H1 (cell line): ENCODE data around the gene AGPAT3. TPM values are rescaled to one million over a fixed set of nuclear protein-coding genes. Genes with fewer than 3 reads are reported as not detected.
A peak's percentile ranks its signal among the peaks of the same experiment; 100 is the strongest.

Experiments
- CTCF ChIA-PET: fragments of 300-600 bp; sonication (Branson Sonifier 250); formaldehyde crosslinking; loops from one replicate; lab custom pipeline; 2021; ENCODE audit not compliant: partially characterized antibody; lab: Charles Lee
- POLR2A ChIA-PET: fragments of 300-600 bp; sonication (Branson Sonifier 250); formaldehyde crosslinking; loops from one replicate; lab custom pipeline; 2021; ENCODE audit warnings: inconsistent platforms; ENCODE audit not compliant: partially characterized antibody; lab: Charles Lee
- DNase-seq, 2 experiments: peaks; one replicate each; pipeline versions ENCODE4 v3.0.0 to v3.0.0-alpha.2; 2010 to 2022; ENCODE audit warnings: low spot score in 2 of 2, low read depth in 1 of 2, mixed read lengths in 1 of 2
- FAIRE-seq: peaks from 2 replicates; lab custom pipeline; 2011; peaks lifted over from hg19 to GRCh38; lab: Jason Lieb, UNC
- H2AFZ ChIP-seq: 2 replicates; pipeline ENCODE4 v1.8.1; 2012; ENCODE audit warnings: low read length, inconsistent platforms
- H2AK5ac ChIP-seq: 2 replicates; pipeline ENCODE4 v1.6.1; 2013; ENCODE audit warnings: low read depth, low read length
- H2BK120ac ChIP-seq: replicated peaks from 2 replicates; pipeline ENCODE3; 2013; ENCODE audit warnings: low read depth, low read length, inconsistent platforms
- H2BK12ac ChIP-seq: 2 replicates; pipeline ENCODE4 v1.6.1; 2013; ENCODE audit warnings: low read depth, low read length
- H2BK15ac ChIP-seq: 2 replicates; pipeline ENCODE4 v1.6.1; 2013; ENCODE audit warnings: low read length
- H2BK20ac ChIP-seq: 2 replicates; pipeline ENCODE4 v1.6.1; 2013; ENCODE audit warnings: low read length
- H2BK5ac ChIP-seq: 2 replicates; pipeline ENCODE4 v1.6.1; 2013; ENCODE audit warnings: low read depth, low read length
- H3K14ac ChIP-seq: 2 replicates; pipeline ENCODE4 v1.6.1; 2013; ENCODE audit warnings: inconsistent platforms; ENCODE audit not compliant: insufficient read length
- H3K18ac ChIP-seq: 2 replicates; pipeline ENCODE4 v1.6.1; 2013; ENCODE audit warnings: low read length; ENCODE audit errors: extremely low read depth
- H3K23ac ChIP-seq: 2 replicates; pipeline ENCODE4 v1.6.1; 2013; ENCODE audit warnings: inconsistent platforms; ENCODE audit not compliant: insufficient read length
- H3K23me2 ChIP-seq: 2 replicates; pipeline ENCODE4 v1.6.1; 2013; ENCODE audit warnings: low read depth, low read length
- H3K27ac ChIP-seq: 2 replicates; pipeline ENCODE4 v1.6.1; 2011; ENCODE audit warnings: low read depth, low read length, inconsistent platforms
- H3K27me3 ChIP-seq, 4 experiments: replicated peaks in 1 of 4; 1 replicate in 1 of 4; 2 replicates in 3 of 4; pipeline versions ENCODE4 v1.6.1 to v1.8.1; 2011 to 2013; ENCODE audit warnings: low read length in 3 of 4, mild to moderate bottlenecking in 3 of 4, inconsistent platforms in 2 of 4, mixed read lengths in 2 of 4, moderate library complexity in 1 of 4; ENCODE audit not compliant: control insufficient read depth in 3 of 4, insufficient read depth in 3 of 4; ENCODE audit errors: extremely low read depth in 1 of 4
- H3K36me3 ChIP-seq, 4 experiments: 2 replicates each; pipeline versions ENCODE4 v1.6.1 to v1.8.1; 2011 to 2013; ENCODE audit warnings: mild to moderate bottlenecking in 4 of 4, low read length in 3 of 4, moderate library complexity in 2 of 4, control low read depth in 1 of 4, inconsistent platforms in 1 of 4; ENCODE audit not compliant: insufficient read depth in 4 of 4, control insufficient read depth in 2 of 4
- H3K4ac ChIP-seq: replicated peaks from 2 replicates; pipeline ENCODE3; 2013; ENCODE audit warnings: low read length, low read depth, mixed read lengths, inconsistent platforms; ENCODE audit not compliant: insufficient read length
- H3K4me1 ChIP-seq, 4 experiments: replicated peaks in 1 of 4; 1 replicate in 1 of 4; 2 replicates in 3 of 4; pipeline versions ENCODE4 v1.6.1 to v1.8.1; 2011 to 2013; ENCODE audit warnings: low read length in 3 of 4, inconsistent platforms in 2 of 4, mixed read lengths in 1 of 4; ENCODE audit not compliant: insufficient read depth in 4 of 4, control insufficient read depth in 3 of 4
- H3K4me2 ChIP-seq, 2 experiments: 2 replicates each; pipeline versions ENCODE4 v1.6.1 to v1.8.1; 2011 to 2013; ENCODE audit warnings: low read depth in 2 of 2, low read length in 2 of 2, control low read depth in 1 of 2, inconsistent platforms in 1 of 2, mild to moderate bottlenecking in 1 of 2; ENCODE audit not compliant: insufficient read depth in 1 of 2
- H3K4me3 ChIP-seq, 4 experiments: fragments of 200-600, 300-600 bp in 1 of 4; sonication (generic), shearing (Covaris generic), sonication (Bioruptor Twin) in 1 of 4; 2 replicates each; pipeline versions ENCODE4 v1.5.1 to v1.8.1; 2011 to 2016; ENCODE audit warnings: low read length in 4 of 4, low read depth in 3 of 4, control low read depth in 2 of 4, inconsistent platforms in 2 of 4, mild to moderate bottlenecking in 2 of 4, mixed read lengths in 1 of 4, moderate library complexity in 1 of 4; ENCODE audit not compliant: insufficient read depth in 2 of 4; ENCODE audit errors: extremely low read depth in 1 of 4
- H3K56ac ChIP-seq: replicated peaks from 2 replicates; pipeline ENCODE3; 2013; ENCODE audit warnings: low read depth, mild to moderate bottlenecking, mixed read lengths, low read length, inconsistent platforms; ENCODE audit not compliant: insufficient read length
- H3K79me1 ChIP-seq: 2 replicates; pipeline ENCODE4 v1.6.1; 2013; ENCODE audit warnings: low read depth, low read length, control low read depth
- H3K79me2 ChIP-seq, 2 experiments: 2 replicates each; pipeline versions ENCODE4 v1.6.1 to v1.8.1; 2012 to 2013; ENCODE audit warnings: low read length in 2 of 2, mild to moderate bottlenecking in 2 of 2, inconsistent platforms in 1 of 2; ENCODE audit not compliant: insufficient read depth in 2 of 2, control insufficient read depth in 1 of 2
- H3K9ac ChIP-seq, 4 experiments: replicated peaks in 1 of 4; 1 replicate in 1 of 4; 2 replicates in 3 of 4; pipeline versions ENCODE4 v1.6.1 to v1.8.1; 2011 to 2013; ENCODE audit warnings: low read depth in 3 of 4, low read length in 3 of 4, control low read depth in 2 of 4, mild to moderate bottlenecking in 2 of 4, moderate library complexity in 2 of 4, inconsistent platforms in 1 of 4; ENCODE audit errors: extremely low read depth in 1 of 4
- H3K9me3 ChIP-seq, 2 experiments: 2 replicates each; pipeline versions ENCODE4 v1.6.1 to v1.8.1; 2012 to 2013; ENCODE audit warnings: mild to moderate bottlenecking in 2 of 2, moderate library complexity in 2 of 2, control low read depth in 1 of 2, inconsistent platforms in 1 of 2, low read depth in 1 of 2, low read length in 1 of 2, mixed read lengths in 1 of 2; ENCODE audit not compliant: insufficient read depth in 2 of 2
- H4K20me1 ChIP-seq, 2 experiments: replicated peaks in 1 of 2; 2 replicates each; pipeline versions ENCODE3 to v1.8.1; 2011 to 2013; ENCODE audit warnings: inconsistent platforms in 2 of 2, low read length in 2 of 2, mild to moderate bottlenecking in 1 of 2; ENCODE audit not compliant: insufficient read depth in 2 of 2, control insufficient read depth in 1 of 2
- H4K5ac ChIP-seq: 2 replicates; pipeline ENCODE4 v1.6.1; 2013; ENCODE audit warnings: low read length, low read depth, mixed read lengths, inconsistent platforms; ENCODE audit not compliant: insufficient read length
- H4K8ac ChIP-seq: 2 replicates; pipeline ENCODE4 v1.8.0; 2013; ENCODE audit warnings: mild to moderate bottlenecking, moderate library complexity, low read length, inconsistent platforms; ENCODE audit not compliant: insufficient read depth; ENCODE audit errors: extremely low read depth
- H4K91ac ChIP-seq: replicated peaks from 2 replicates; pipeline ENCODE3; 2013; ENCODE audit warnings: low read length, mixed read lengths, inconsistent platforms; ENCODE audit not compliant: insufficient read length
- CREB1 ChIP-seq: IDR thresholded peaks from 2 replicates; pipeline ENCODE4 v1.6.1; 2012; ENCODE audit warnings: inconsistent platforms
- JUN ChIP-seq: IDR thresholded peaks from 2 replicates; pipeline ENCODE4 v1.6.1; 2011; ENCODE audit warnings: low read depth, mild to moderate bottlenecking, improper control_type of control experiment, low read length
- KDM5A ChIP-seq: fragments of 200-600 bp; IDR thresholded peaks from 2 replicates; pipeline ENCODE4 v1.7.1; 2012; ENCODE audit warnings: mild to moderate bottlenecking, low read length, inconsistent platforms, mixed read lengths
- MAX ChIP-seq: IDR thresholded peaks from 2 replicates; pipeline ENCODE4 v1.6.1; 2012; ENCODE audit warnings: inconsistent platforms
- SP4 ChIP-seq: IDR thresholded peaks from 2 replicates; pipeline ENCODE4 v1.6.1; 2012; ENCODE audit warnings: low read length, inconsistent platforms
- WGBS, 2 experiments: shearing (Covaris generic) in 1 of 2; methylation state at CpG; one replicate each; pipeline versions ENCODE4 v1.1.6 to v1.1.7; 2013 to 2015; ENCODE audit warnings: low lambda C conversion rate in 2 of 2, mixed read lengths in 2 of 2, inconsistent platforms in 1 of 2, low coverage in 1 of 2, missing lambda C conversion rate in 1 of 2; ENCODE audit not compliant: insufficient replicate concordance in 2 of 2, insufficient coverage in 1 of 2, insufficient read length in 1 of 2; ENCODE audit errors: extremely low coverage in 1 of 2, missing lambda C conversion rate in 1 of 2; 5-methylcytosine and 5-hydroxymethylcytosine counted together
- polyA plus RNA-seq, 7 experiments: library from polyadenylated mRNA; depleted of rRNA in 3 of 7; stranded (reverse) in 5 of 7; unstranded in 2 of 7; fragments of >200 nt in 5 of 7; fragments of 200-250 nt in 2 of 7; gene quantifications; 1 replicate in 5 of 7; 2 replicates in 1 of 7; 4 replicates in 1 of 7; pipeline versions ENCODE4 v1.2.1 to v1.2.3, GENCODE V29; 2011 to 2013; ENCODE audit warnings: missing spikeins in 2 of 7, mixed read lengths in 2 of 7
- total RNA-seq: library from RNA; stranded (reverse); fragmentation: NEBNext Ultra II Directional; extraction: Animal tissue kit (Norgen Biotek cat#: 25700); gene quantifications from 2 replicates; pipeline ENCODE4 v1.2.1, GENCODE V29; 2021

AGPAT3 gene
- total and polyA plus RNA-seq, 2 of the 8 experiments (the other 6 are each of a cell fraction or from before 2014, with no cell fraction given), result 5.8 to 7.3 TPM

GRCh38 chr21:43985690-43986251, 120.7 kb downstream of the AGPAT3 start:
- ChIA-PET POLR2A (interaction anchor here (1.7 to 1.8 kb wide), 2 partner anchors 15 to 26 kb away, joined by 4 to 5 read pairs; partner anchors contain the start of gene TRAPPC10), CTCF (interaction anchor here (0.9 to 3.1 kb wide), 5 partner anchors 9 to 169 kb away, joined by 3 to 15 read pairs (median 3); no protein-coding TSS in a partner anchor)
- Histone ChIP-seq H3K27me3 (no peaks in the 10 kb centered on the region), H2BK5ac (no peak overlapping the region), H3K23ac (no peak overlapping the region), H3K14ac (no peak overlapping the region), H2AFZ (peak overlapping the region; percentile 79), H2BK12ac (no peak overlapping the region), H3K18ac (peak overlapping the region; percentile 44; the same call in 1 of the 2 replicates), H3K4ac (peak overlapping the region; percentile 60), H3K36me3 (no peaks in the 10 kb centered on the region), H4K20me1 (peaks cover 0 to 2% of the 10 kb centered on the region in 2 experiments), H4K8ac (peak overlapping the region; percentile 29), H3K79me2 (no peaks in the 10 kb centered on the region), H2BK120ac (no peak overlapping the region), H3K23me2 (no peaks in the 10 kb centered on the region), H3K4me2 (peak overlapping the region; percentile 70 to 78), H2BK15ac (no peak overlapping the region; the same call in 1 of the 2 replicates), H3K56ac (no peak overlapping the region), H2BK20ac (no peak overlapping the region), H3K79me1 (no peaks in the 10 kb centered on the region), H3K4me1 (peaks cover 0 to 14% (median 11%) of the 10 kb centered on the region in 4 experiments; a peak in 6 of 7 replicates), H3K9ac (no peak overlapping the region; a peak in 2 of 7 replicates), H3K4me3 (peak overlapping the region; percentile 15 to 56 (median 43); a peak in 7 of 8 replicates), H4K5ac (peak overlapping the region; percentile 24), H3K9me3 (no peaks in the 10 kb centered on the region), H3K27ac (no peak overlapping the region), H4K91ac (peak overlapping the region; percentile 5), H2AK5ac (no peak overlapping the region)
- DNase-seq, result peak in 1 of 2 experiments; percentile 80
- no peak for FAIRE-seq
- WGBS, 2 experiments, result 30% methylated on average over 20 of the region's 22 CpGs; no CpG with 5 or more reads in 1 of the 2 experiments
- TF ChIP-seq MAX (peak; percentile 41; the same call in 1 of the 2 replicates), KDM5A (no peak), SP4 (peak; percentile 39; the same call in 1 of the 2 replicates), CREB1 (0 out of 2 replicates have a peak, but pooled peaks have one; percentile 40), JUN (no peak)
